Endothelial cell of umbilical vein (primary cell): ENCODE measurements around the gene CYFIP1.

Source experiments
- CTCF ChIP-seq, 2 donors: IDR thresholded peaks; 1 replicate in 1 of 2; 2 replicates in 1 of 2; pipeline ENCODE4 v1.5.1; 2011; ENCODE audit warnings: low read length in 2 of 2, mild to moderate bottlenecking in 2 of 2, moderate library complexity in 2 of 2, control low read depth in 1 of 2, inconsistent platforms in 1 of 2, low read depth in 1 of 2; ENCODE audit not compliant: insufficient read depth in 1 of 2; ENCODE audit errors: extremely low read depth in 1 of 2
- EZH2 ChIP-seq: IDR thresholded peaks from 2 replicates; pipeline ENCODE4 v1.6.1; 2012; ENCODE audit warnings: borderline replicate concordance, low read depth, mild to moderate bottlenecking, moderate library complexity, low read length, inconsistent platforms; ENCODE audit not compliant: severe bottlenecking
- FOS ChIP-seq: IDR thresholded peaks from 2 replicates; pipeline ENCODE4 v1.6.1; 2011; ENCODE audit warnings: mild to moderate bottlenecking, low read length, moderate library complexity, borderline replicate concordance; ENCODE audit not compliant: insufficient read depth
- GATA2 ChIP-seq: IDR thresholded peaks from 2 replicates; pipeline ENCODE4 v1.7.0; 2011; ENCODE audit warnings: low read depth, mild to moderate bottlenecking, moderate library complexity, mixed read lengths, low read length; ENCODE audit not compliant: insufficient read length, insufficient read depth
- JUN ChIP-seq: IDR thresholded peaks from 2 replicates; pipeline ENCODE4 v1.6.1; 2011; ENCODE audit warnings: borderline replicate concordance, low read depth; ENCODE audit not compliant: insufficient read length, insufficient read depth
- MAX ChIP-seq: IDR thresholded peaks from 2 replicates; pipeline ENCODE4 v1.6.1; 2011; ENCODE audit not compliant: insufficient read depth, insufficient read length
- MYC ChIP-seq: IDR thresholded peaks from one replicate; pipeline ENCODE4 v1.6.1; 2011; ENCODE audit warnings: mild to moderate bottlenecking, low read depth, low read length
- POLR2A ChIP-seq: IDR thresholded peaks from 2 replicates; pipeline ENCODE4 v1.6.1; 2012; ENCODE audit warnings: low read depth, mild to moderate bottlenecking, control low read depth, low read length
- POLR2AphosphoS5 ChIP-seq: IDR thresholded peaks from 2 replicates; pipeline ENCODE4 v1.6.1; 2012; ENCODE audit warnings: low read depth, mild to moderate bottlenecking, control low read depth, low read length, moderate library complexity; ENCODE audit not compliant: insufficient read depth

GRCh38 chr15:22861161-22861560 is 119.0 kb downstream of the CYFIP1 start:
- TF ChIP-seq POLR2A (no peak), CTCF (IDR thresholded peaks at IDR 0.05; ENCODE audit: extremely low read depth in 1 of 2, insufficient read depth in 1 of 2, low read depth in 1 of 2, low read length in 2 of 2) (no peak), POLR2AphosphoS5 (no peak), JUN (no peak), EZH2 (no peak), MYC (no peak), MAX (no peak), FOS (no peak), GATA2 (no peak)
